ENCODE results near the gene GTSE1.

Gene GTSE1

GRCh38 chr22:46347646-46348045 lies 51.0 kb downstream of the GTSE1 start:
- Histone ChIP-seq H3K4me3 (ENCODE audit: low read depth, low read length) (no peak overlapping the region), H3K27ac (ENCODE audit: low read depth, low read length) (no peak overlapping the region), H3K36me3 (ENCODE audit: insufficient read depth, low read length) (no peaks in the 10 kb centered on the region), H3K27me3 (ENCODE audit: insufficient read depth, low read length) (no peaks in the 10 kb centered on the region), H2AFZ (ENCODE audit: low read length, unreplicated experiment) (no peak overlapping the region), H3K4me1 (ENCODE audit: control insufficient read depth, insufficient read depth, low read length, unreplicated experiment) (no peaks in the 10 kb centered on the region), H3K79me2 (ENCODE audit: control insufficient read depth, insufficient read depth, low read length, unreplicated experiment) (no peaks in the 10 kb centered on the region)

GRCh38 chr22:46348099-46348695 lies 51.5 kb downstream of the GTSE1 start:
- Histone ChIP-seq H3K36me3 (ENCODE audit: insufficient read depth, low read length) (no peaks in the 10 kb centered on the region), H3K79me2 (ENCODE audit: control insufficient read depth, insufficient read depth, low read length, unreplicated experiment) (no peaks in the 10 kb centered on the region), H3K4me1 (ENCODE audit: control insufficient read depth, insufficient read depth, low read length, unreplicated experiment) (no peaks in the 10 kb centered on the region), H3K27ac (ENCODE audit: low read depth, low read length) (no peak overlapping the region), H3K27me3 (ENCODE audit: insufficient read depth, low read length) (no peaks in the 10 kb centered on the region), H3K4me3 (ENCODE audit: low read depth, low read length) (no peak overlapping the region), H2AFZ (ENCODE audit: low read length, unreplicated experiment) (no peak overlapping the region)

- Histone ChIP-seq H3K4me1 (ENCODE audit: control insufficient read depth, insufficient read depth, low read length, unreplicated experiment) (no peaks in the 10 kb centered on the region), H3K27ac (ENCODE audit: low read depth, low read length) (no peak overlapping the region), H3K27me3 (ENCODE audit: insufficient read depth, low read length) (no peaks in the 10 kb centered on the region), H3K36me3 (ENCODE audit: insufficient read depth, low read length) (no peaks in the 10 kb centered on the region), H3K4me3 (ENCODE audit: low read depth, low read length) (no peak overlapping the region), H2AFZ (ENCODE audit: low read length, unreplicated experiment) (no peak overlapping the region), H3K79me2 (ENCODE audit: control insufficient read depth, insufficient read depth, low read length, unreplicated experiment) (no peaks in the 10 kb centered on the region)
Measured at GRCh38 chr22:46349238-46349637, 52.6 kb downstream of the GTSE1 start.

DNA sequence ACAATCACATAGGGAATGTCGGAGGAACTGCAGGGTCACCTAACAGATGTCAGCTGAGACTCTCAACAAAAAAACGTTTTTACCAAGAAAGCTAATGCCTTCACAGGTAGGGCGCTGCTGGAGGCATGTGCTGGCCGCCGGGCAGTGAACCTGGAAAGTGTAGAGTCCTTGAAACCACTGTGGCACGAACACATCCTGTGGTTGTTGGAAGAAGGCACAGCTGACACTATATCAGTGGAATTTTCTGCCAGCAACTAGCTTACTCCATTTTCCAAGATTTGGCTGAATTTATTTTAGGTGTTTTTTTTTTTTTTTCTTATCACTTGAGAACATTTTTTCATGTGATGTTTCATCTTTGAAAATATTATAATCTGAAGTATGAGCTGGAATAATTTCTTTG lies 53.0 kb downstream of the GTSE1 start:
- Histone ChIP-seq H3K79me2 (ENCODE audit: control insufficient read depth, insufficient read depth, low read length, unreplicated experiment) (no peaks in the 10 kb centered on the region), H2AFZ (ENCODE audit: low read length, unreplicated experiment) (no peak overlapping the region), H3K27me3 (ENCODE audit: insufficient read depth, low read length) (no peaks in the 10 kb centered on the region), H3K4me3 (ENCODE audit: low read depth, low read length) (no peak overlapping the region), H3K27ac (ENCODE audit: low read depth, low read length) (no peak overlapping the region), H3K4me1 (ENCODE audit: control insufficient read depth, insufficient read depth, low read length, unreplicated experiment) (no peaks in the 10 kb centered on the region), H3K36me3 (ENCODE audit: insufficient read depth, low read length) (no peaks in the 10 kb centered on the region)

GRCh38 chr22:46350121-46350520 lies 53.5 kb downstream of the GTSE1 start:
- H3K36me3 ChIP-seq (ENCODE audit: insufficient read depth, low read length) = no peaks in the 10 kb centered on the region
- H3K4me1 ChIP-seq (ENCODE audit: control insufficient read depth, insufficient read depth, low read length, unreplicated experiment) = no peaks in the 10 kb centered on the region
- H3K4me3 ChIP-seq (ENCODE audit: low read depth, low read length) = no peak overlapping the region
- H3K27me3 ChIP-seq (ENCODE audit: insufficient read depth, low read length) = no peaks in the 10 kb centered on the region
- no peak overlapping the region for H3K27ac ChIP-seq (ENCODE audit: low read depth, low read length)
- no peaks in the 10 kb centered on the region for H3K79me2 ChIP-seq (ENCODE audit: control insufficient read depth, insufficient read depth, low read length, unreplicated experiment)
- H2AFZ ChIP-seq (ENCODE audit: low read length, unreplicated experiment) = no peak overlapping the region

GRCh38 chr22:46350646-46351045 lies 54.0 kb downstream of the GTSE1 start:
- H3K36me3 ChIP-seq (ENCODE audit: insufficient read depth, low read length) = no peaks in the 10 kb centered on the region

GRCh38 chr22:46351131-46351735 lies 54.6 kb downstream of the GTSE1 start:
- no peaks in the 10 kb centered on the region for H3K36me3 ChIP-seq (ENCODE audit: insufficient read depth, low read length)
- H3K27me3 ChIP-seq (ENCODE audit: insufficient read depth, low read length) = no peaks in the 10 kb centered on the region
- no peak overlapping the region for H3K27ac ChIP-seq (ENCODE audit: low read depth, low read length)
- no peak overlapping the region for H3K4me3 ChIP-seq (ENCODE audit: low read depth, low read length)
- no peaks in the 10 kb centered on the region for H3K79me2 ChIP-seq (ENCODE audit: control insufficient read depth, insufficient read depth, low read length, unreplicated experiment)
- no peak overlapping the region for H2AFZ ChIP-seq (ENCODE audit: low read length, unreplicated experiment)
- no peaks in the 10 kb centered on the region for H3K4me1 ChIP-seq (ENCODE audit: control insufficient read depth, insufficient read depth, low read length, unreplicated experiment)

More at GRCh38 chr22:46350646-46351045, 54.0 kb downstream of the GTSE1 start:
- Histone ChIP-seq H3K79me2 (ENCODE audit: control insufficient read depth, insufficient read depth, low read length, unreplicated experiment) (no peaks in the 10 kb centered on the region), H3K27me3 (ENCODE audit: insufficient read depth, low read length) (no peaks in the 10 kb centered on the region), H3K4me1 (ENCODE audit: control insufficient read depth, insufficient read depth, low read length, unreplicated experiment) (no peaks in the 10 kb centered on the region), H3K27ac (ENCODE audit: low read depth, low read length) (no peak overlapping the region), H2AFZ (ENCODE audit: low read length, unreplicated experiment) (no peak overlapping the region), H3K4me3 (ENCODE audit: low read depth, low read length) (no peak overlapping the region)

GRCh38 chr22:46351767-46352166 lies 55.1 kb downstream of the GTSE1 start:
- H3K4me3 ChIP-seq (ENCODE audit: low read depth, low read length) = no peak overlapping the region
- H3K27ac ChIP-seq (ENCODE audit: low read depth, low read length) = no peak overlapping the region
- H3K4me1 ChIP-seq (ENCODE audit: control insufficient read depth, insufficient read depth, low read length, unreplicated experiment) = no peaks in the 10 kb centered on the region
- no peaks in the 10 kb centered on the region for H3K27me3 ChIP-seq (ENCODE audit: insufficient read depth, low read length)
- no peak overlapping the region for H2AFZ ChIP-seq (ENCODE audit: low read length, unreplicated experiment)
- no peaks in the 10 kb centered on the region for H3K79me2 ChIP-seq (ENCODE audit: control insufficient read depth, insufficient read depth, low read length, unreplicated experiment)
- H3K36me3 ChIP-seq (ENCODE audit: insufficient read depth, low read length) = no peaks in the 10 kb centered on the region

DNA sequence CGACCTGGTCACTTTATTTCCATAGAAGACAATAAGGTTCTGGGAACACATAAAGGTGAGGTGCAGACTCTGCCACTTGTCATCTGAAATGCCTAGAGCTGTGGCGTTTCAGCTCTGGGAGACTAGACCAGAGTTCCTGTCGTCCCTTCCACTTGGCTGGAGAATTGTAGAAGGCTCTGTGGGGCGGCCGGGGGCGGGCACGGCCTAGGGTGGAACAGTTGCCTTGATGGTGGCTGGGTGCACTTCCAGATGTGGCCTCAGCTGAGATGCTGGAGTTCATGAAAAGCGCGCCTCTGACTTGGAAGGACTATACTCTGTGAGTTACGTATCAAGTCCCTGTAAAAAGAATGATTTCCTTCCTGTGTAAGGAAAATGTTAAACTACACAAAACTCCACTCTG lies 55.6 kb downstream of the GTSE1 start:
- H3K4me3 ChIP-seq (ENCODE audit: low read depth, low read length) = no peak overlapping the region
- H3K27ac ChIP-seq (ENCODE audit: low read depth, low read length) = no peak overlapping the region
- no peak overlapping the region for H2AFZ ChIP-seq (ENCODE audit: low read length, unreplicated experiment)
- no peaks in the 10 kb centered on the region for H3K27me3 ChIP-seq (ENCODE audit: insufficient read depth, low read length)
- H3K79me2 ChIP-seq (ENCODE audit: control insufficient read depth, insufficient read depth, low read length, unreplicated experiment) = no peaks in the 10 kb centered on the region
- H3K36me3 ChIP-seq (ENCODE audit: insufficient read depth, low read length) = no peaks in the 10 kb centered on the region
- no peaks in the 10 kb centered on the region for H3K4me1 ChIP-seq (ENCODE audit: control insufficient read depth, insufficient read depth, low read length, unreplicated experiment)

DNA sequence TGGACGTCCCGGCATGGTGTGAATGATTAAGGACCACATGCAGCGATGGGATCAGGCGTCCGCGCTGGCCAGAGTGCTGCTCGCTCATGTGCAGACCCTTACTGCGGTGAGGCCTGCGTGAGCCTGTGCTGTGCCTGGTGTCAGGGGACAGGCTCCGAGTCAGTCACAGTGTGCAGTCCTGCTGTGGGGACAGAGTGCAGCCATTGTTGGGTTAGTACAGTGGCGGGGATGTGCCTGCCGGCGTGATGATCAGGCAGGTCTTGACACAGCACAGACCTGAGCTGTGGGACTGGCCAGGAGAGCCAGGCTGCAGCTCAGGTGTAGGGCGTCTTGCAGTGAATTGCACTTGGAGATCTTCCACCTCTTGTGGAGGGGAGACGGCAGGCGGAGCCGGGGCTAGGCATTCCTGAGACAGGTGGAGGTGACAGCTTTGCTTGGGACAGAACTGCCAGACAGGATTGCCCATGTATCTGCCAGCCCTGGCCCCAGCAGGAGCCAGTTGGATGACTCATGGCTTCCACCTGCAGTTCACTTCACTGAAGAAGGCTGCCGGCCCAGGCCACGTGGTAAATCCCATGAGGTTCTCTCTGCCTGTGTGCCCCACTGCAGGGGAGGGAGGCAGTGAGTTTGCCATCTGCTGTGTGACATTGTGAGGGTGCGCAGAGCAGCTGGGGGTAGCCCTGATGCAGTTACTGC lies 56.2 kb downstream of the GTSE1 start:
- no peak overlapping the region for H3K27ac ChIP-seq (ENCODE audit: low read depth, low read length)
- no peak overlapping the region for H2AFZ ChIP-seq (ENCODE audit: low read length, unreplicated experiment)
- no peaks in the 10 kb centered on the region for H3K27me3 ChIP-seq (ENCODE audit: insufficient read depth, low read length)
- no peak overlapping the region for H3K4me3 ChIP-seq (ENCODE audit: low read depth, low read length)
- H3K79me2 ChIP-seq (ENCODE audit: control insufficient read depth, insufficient read depth, low read length, unreplicated experiment) = no peaks in the 10 kb centered on the region
- H3K36me3 ChIP-seq (ENCODE audit: insufficient read depth, low read length) = no peaks in the 10 kb centered on the region
- no peaks in the 10 kb centered on the region for H3K4me1 ChIP-seq (ENCODE audit: control insufficient read depth, insufficient read depth, low read length, unreplicated experiment)
